Tibial nerve (tissue), 4 donors: ENCODE results near the gene ASB11. TPM values are rescaled to one million over a fixed set of nuclear protein-coding genes. Genes with fewer than 3 reads are reported as not detected.
A peak's percentile ranks its signal among the peaks of the same experiment; 100 is the strongest.

Experiments
- DNase-seq, 2 donors: peaks; one replicate each; pipeline ENCODE4 v3.0.0-alpha.2; 2019; ENCODE audit warnings: low spot score in 2 of 2
- H3K27ac ChIP-seq, 4 donors: fragments of 200-600 bp; sonication (generic) in 3 of 4; one replicate each; pipeline ENCODE4 v1.5.1; 2017 to 2019; ENCODE audit warnings: mild to moderate bottlenecking in 1 of 4
- H3K27me3 ChIP-seq, 2 donors: fragments of 200-600 bp; sonication (generic) in 1 of 2; one replicate each; pipeline versions ENCODE4 v1.5.1 to v1.6.0; 2017 to 2019
- H3K36me3 ChIP-seq, 3 donors: fragments of 200-600 bp; sonication (generic); one replicate each; pipeline ENCODE4 v1.5.1; 2018 to 2019
- H3K4me1 ChIP-seq, 4 donors: fragments of 200-600 bp; sonication (generic) in 3 of 4; one replicate each; pipeline ENCODE4 v1.5.1; 2017 to 2019
- H3K4me3 ChIP-seq, 4 donors: fragments of 200-600 bp; sonication (generic) in 3 of 4; one replicate each; pipeline ENCODE4 v1.5.1; 2017 to 2019; ENCODE audit warnings: mild to moderate bottlenecking in 1 of 4, moderate library complexity in 1 of 4
- H3K9me3 ChIP-seq, 4 donors: fragments of 200-600 bp; sonication (generic) in 3 of 4; one replicate each; pipeline ENCODE4 v1.5.1; 2017 to 2019
- CTCF ChIP-seq, 5 experiments: fragments of 200-600 bp in 3 of 5; fragments of 450-650 bp in 2 of 5; sonication (generic) in 3 of 5; IDR thresholded peaks; one replicate each; pipeline ENCODE4 v1.5.1; 2016 to 2019; ENCODE audit warnings: antibody characterized with exemption in 5 of 5, mild to moderate bottlenecking in 3 of 5, moderate library complexity in 2 of 5
- EP300 ChIP-seq, 2 donors: sonication (generic); formaldehyde crosslinking; IDR thresholded peaks; one replicate each; pipeline ENCODE4 v1.6.1; 2017; ENCODE audit warnings: antibody characterized with exemption in 2 of 2, mild to moderate bottlenecking in 1 of 2
- POLR2A ChIP-seq, 2 donors: fragments of 450-650 bp; IDR thresholded peaks; one replicate each; pipeline ENCODE4 v1.6.1; 2017; ENCODE audit warnings: antibody characterized with exemption in 2 of 2, mild to moderate bottlenecking in 2 of 2, moderate library complexity in 2 of 2
- WGBS, 2 donors: methylation state at CpG; one replicate each; pipeline ENCODE4 v1.1.5; 2018; 5-methylcytosine and 5-hydroxymethylcytosine counted together
- total RNA-seq, 4 donors: library from RNA; depleted of rRNA; stranded (reverse); fragments of >200 nt; gene quantifications; one replicate each; pipeline ENCODE4 v1.1.0, GENCODE V29; 2016

The ASB11 gene
- total RNA-seq, 4 donors from 2014 or later: not detected

- Histone ChIP-seq H3K27ac (peak within 1 kb of the TSS; percentile 86 to 95 (median 90)), H3K27me3 (no peaks in the 10 kb centered on the region), H3K4me3 (peak within 1 kb of the TSS; percentile 41 to 89 (median 66)), H3K4me1 (peaks cover 0 to 12% (median 0%) of the 10 kb centered on the region in 4 donors), H3K9me3 (no peaks in the 10 kb centered on the region), H3K36me3 (peaks cover 0 to 9% (median 0%) of the 10 kb centered on the region in 3 donors)
- TF ChIP-seq POLR2A (IDR thresholded peaks at IDR 0.05): peak; percentile 67 to 94
- TF ChIP-seq CTCF (IDR thresholded peaks at IDR 0.05): peak in 1 of 5 experiments; percentile 19
- TF ChIP-seq EP300 (IDR thresholded peaks at IDR 0.05): peak; percentile 90 to 92
- DNase-seq: peak; percentile 81 to 83
- 1 to 38% methylated on average over 15 to 71 of the region's 72 CpGs for WGBS, 2 donors
Measured at GRCh38 chrX:15335135-15336022, 19.9 kb upstream of the ASB11 start, which contains the start of gene PIGA. TSS of gene PIGA (minus strand) at chrX:15335523. CDS start at chrX:15331930, 3,593 bp downstream.

- WGBS, 2 donors: 4 to 56% methylated on average over 7 of the region's 7 CpGs
- no peaks in the 10 kb centered on the region for H3K9me3 ChIP-seq
- H3K4me3 ChIP-seq: peak overlapping the region; percentile 41 to 89 (median 66)
- H3K4me1 ChIP-seq: peaks cover 0 to 12% (median 0%) of the 10 kb centered on the region in 4 donors
- peaks cover 0 to 9% (median 0%) of the 10 kb centered on the region in 3 donors for H3K36me3 ChIP-seq
- TF ChIP-seq CTCF (IDR thresholded peaks at IDR 0.05): no peak
- TF ChIP-seq POLR2A (IDR thresholded peaks at IDR 0.05): no peak
- TF ChIP-seq EP300 (IDR thresholded peaks at IDR 0.05): no peak
- H3K27ac ChIP-seq: peak overlapping the region; percentile 86 to 95 (median 90)
- H3K27me3 ChIP-seq: no peaks in the 10 kb centered on the region
- no peak for DNase-seq
Measured at GRCh38 chrX:15334561-15334960, 19.1 kb upstream of the ASB11 start.

GRCh38 chrX:15328821-15329220, 13.4 kb upstream of the ASB11 start:
- H3K36me3 ChIP-seq: peaks cover 0 to 17% (median 0%) of the 10 kb centered on the region in 3 donors

GRCh38 chrX:15328131-15328530, 12.7 kb upstream of the ASB11 start:
- no peak for DNase-seq
- no peaks in the 10 kb centered on the region for H3K4me1 ChIP-seq
- no peaks in the 10 kb centered on the region for H3K9me3 ChIP-seq
- peaks cover 0 to 17% (median 0%) of the 10 kb centered on the region in 3 donors for H3K36me3 ChIP-seq
- no peaks in the 10 kb centered on the region for H3K27me3 ChIP-seq
- no peak overlapping the region for H3K4me3 ChIP-seq
- H3K27ac ChIP-seq: no peak overlapping the region
- TF ChIP-seq EP300 (IDR thresholded peaks at IDR 0.05) (no peak), POLR2A (IDR thresholded peaks at IDR 0.05) (no peak), CTCF (IDR thresholded peaks at IDR 0.05) (no peak)
- 80 to 85% methylated on average over 3 of the region's 3 CpGs for whole genome bisulfite sequencing, 2 donors

More at GRCh38 chrX:15328821-15329220, 13.4 kb upstream of the ASB11 start:
- H3K27ac ChIP-seq: no peak overlapping the region
- no peaks in the 10 kb centered on the region for H3K27me3 ChIP-seq
- DNase-seq: no peak
- 39 to 50% methylated on average over 2 of the region's 2 CpGs for WGBS, 2 donors
- no peaks in the 10 kb centered on the region for H3K4me1 ChIP-seq
- H3K4me3 ChIP-seq: no peak overlapping the region
- no peak for TF ChIP-seq POLR2A (IDR thresholded peaks at IDR 0.05)
- no peak for TF ChIP-seq EP300 (IDR thresholded peaks at IDR 0.05)
- TF ChIP-seq CTCF (IDR thresholded peaks at IDR 0.05): no peak
- H3K9me3 ChIP-seq: no peaks in the 10 kb centered on the region

- Histone ChIP-seq H3K27ac (no peak overlapping the region), H3K9me3 (no peaks in the 10 kb centered on the region), H3K27me3 (no peaks in the 10 kb centered on the region), H3K36me3 (peaks cover 0 to 19% (median 0%) of the 10 kb centered on the region in 3 donors), H3K4me3 (no peak overlapping the region), H3K4me1 (no peaks in the 10 kb centered on the region)
- no peak for DNase-seq
- 65 to 95% methylated on average over 5 of the region's 5 CpGs for WGBS, 2 donors
- TF ChIP-seq CTCF (IDR thresholded peaks at IDR 0.05) (no peak), POLR2A (IDR thresholded peaks at IDR 0.05) (no peak)
Measured at GRCh38 chrX:15322472-15322871, 7.0 kb upstream of the ASB11 start.
